ENCODE results near the gene GLRX2.
A peak's percentile ranks its signal among the peaks of the same experiment; 100 is the strongest.
"Not testable (repeated sequence)": the region's sequence is repeated elsewhere in the genome, so short reads cannot be mapped to it uniquely, and the experiment has no call there.

Gene GLRX2, protein sequence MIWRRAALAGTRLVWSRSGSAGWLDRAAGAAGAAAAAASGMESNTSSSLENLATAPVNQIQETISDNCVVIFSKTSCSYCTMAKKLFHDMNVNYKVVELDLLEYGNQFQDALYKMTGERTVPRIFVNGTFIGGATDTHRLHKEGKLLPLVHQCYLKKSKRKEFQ

DNA sequence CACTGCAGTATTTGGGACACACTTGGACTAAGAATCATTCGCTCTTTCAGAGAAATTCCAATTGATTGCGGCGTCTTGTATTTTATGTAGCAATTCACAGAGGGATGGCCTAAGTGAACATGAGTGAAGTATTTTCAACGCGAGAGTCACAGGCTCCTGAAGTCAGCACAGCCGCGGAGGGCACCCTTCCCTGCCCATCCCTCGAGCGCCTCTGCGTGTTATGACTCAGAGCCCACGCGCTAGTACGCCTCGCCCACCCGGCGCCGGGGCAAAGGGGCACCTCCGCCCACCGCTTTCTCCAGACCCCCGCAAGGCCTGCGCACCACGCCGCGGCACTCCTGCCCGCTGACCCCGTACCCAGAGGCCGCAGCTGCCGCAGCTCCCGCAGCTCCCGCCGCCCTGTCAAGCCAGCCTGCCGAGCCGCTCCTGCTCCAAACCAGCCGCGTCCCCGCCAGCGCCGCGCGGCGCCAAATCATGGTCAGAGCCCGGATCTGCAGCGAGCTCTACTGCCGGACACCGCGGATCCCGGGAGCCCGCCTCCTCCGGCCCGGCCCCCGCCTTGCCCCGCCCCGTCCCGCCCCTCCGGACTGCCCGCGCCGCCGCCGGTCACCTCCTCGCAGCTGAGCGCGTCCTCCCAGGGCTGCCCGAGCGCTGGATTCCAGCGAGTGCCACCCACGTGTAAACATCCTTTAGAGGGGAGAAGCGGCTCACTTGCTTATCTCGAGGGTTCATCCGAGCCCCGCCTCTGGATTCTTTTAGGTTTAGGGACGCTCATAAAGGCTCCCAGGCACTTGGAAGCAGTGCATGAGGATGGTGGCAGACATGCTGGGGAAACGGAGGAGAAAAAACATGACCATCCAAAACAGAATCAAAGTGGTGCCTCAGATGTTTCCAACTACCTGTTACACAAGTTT, at the start of gene GLRX2:
TSS of gene GLRX2 (minus strand) at position 508 of the 914 bp plus-strand sequence. CDS start at position 476, 32 bp downstream.
- DNase-seq, result no peak

DNA sequence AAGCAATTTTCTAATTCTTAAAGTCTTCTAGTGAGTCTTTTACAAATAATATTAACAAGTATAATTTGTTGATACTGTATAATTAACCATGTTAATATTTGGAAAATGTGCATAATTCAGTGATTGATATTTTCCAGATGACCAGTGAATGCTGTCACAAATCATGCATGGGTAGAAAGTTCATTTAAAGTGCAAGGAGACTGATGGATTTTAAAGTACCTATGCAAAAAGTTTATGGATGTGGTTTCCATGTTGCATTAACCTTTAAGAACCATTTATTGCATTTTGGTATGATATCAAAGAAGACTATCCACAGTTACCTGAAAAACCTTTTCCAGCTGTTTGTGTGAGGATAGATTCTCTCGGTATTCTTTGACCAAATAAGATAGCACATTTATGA, 39.8 kb upstream of the GLRX2 start:
- no peak for DNase-seq

DNA sequence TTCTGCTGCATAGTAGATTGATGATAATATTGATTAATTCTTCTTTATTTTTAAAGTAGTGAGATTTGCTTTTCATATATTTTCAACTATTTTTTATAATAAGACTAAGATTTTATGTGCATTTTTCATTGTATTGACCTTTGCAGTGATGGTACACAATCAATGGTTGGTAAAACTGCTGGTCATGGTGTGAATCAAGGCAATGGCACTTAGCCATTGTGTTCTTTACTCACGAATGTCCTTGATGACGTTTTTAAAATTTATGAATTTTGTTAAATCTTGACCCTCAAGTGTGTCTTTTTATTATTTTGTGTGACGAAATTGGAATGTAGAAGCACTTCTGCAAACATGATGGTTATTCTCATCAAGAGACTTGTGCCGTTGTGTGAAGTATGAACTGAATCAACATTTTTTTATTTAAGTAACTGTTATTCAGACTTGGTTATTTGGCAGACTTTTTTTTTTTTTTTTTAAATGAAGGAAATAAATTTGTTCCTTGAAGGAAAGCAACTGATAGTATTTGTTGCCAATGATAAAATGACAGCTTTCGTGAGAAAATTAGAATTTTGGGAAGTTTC, 39.2 kb upstream of the GLRX2 start:
- DNase-seq, result no peak

DNA sequence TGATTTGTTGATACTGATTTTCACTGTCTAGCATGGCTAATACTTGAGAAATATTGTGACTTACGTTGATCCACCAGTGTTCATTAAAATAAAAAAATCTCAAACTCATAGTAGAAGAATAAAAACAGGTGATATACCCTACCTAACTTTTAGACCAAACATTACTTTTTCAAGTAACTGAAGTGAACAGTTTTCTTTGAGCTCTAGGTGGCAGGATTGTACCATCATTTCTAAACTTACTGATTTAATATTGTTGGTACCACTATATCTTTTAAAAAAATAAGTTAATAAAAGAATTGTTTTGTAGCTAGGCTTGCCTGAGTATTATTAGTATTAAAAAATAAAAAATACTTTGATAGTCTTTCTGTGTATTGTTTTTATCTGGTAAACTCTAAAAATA, 38.1 kb upstream of the GLRX2 start:
- no peak for DNase-seq

DNA sequence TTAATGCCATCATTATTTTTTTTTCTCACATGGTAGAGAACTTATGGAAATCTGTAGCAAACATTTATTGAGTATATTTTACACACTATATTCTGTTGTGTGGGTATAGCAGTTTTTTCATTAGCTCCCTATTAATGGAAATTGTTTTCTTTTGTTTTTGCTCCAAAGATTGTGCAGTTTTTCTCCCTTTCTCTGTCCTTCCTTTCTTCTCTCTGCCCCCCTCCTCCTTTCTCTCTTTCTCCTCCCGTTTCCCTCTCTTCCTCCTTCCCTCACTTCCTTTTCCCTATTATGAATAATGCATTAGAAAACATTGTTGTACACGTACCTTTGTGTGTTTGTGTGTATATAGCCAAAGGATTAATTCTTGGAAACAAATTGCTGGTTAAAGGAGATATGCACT, 37.2 kb upstream of the GLRX2 start:
- no peak for DNase-seq

DNA sequence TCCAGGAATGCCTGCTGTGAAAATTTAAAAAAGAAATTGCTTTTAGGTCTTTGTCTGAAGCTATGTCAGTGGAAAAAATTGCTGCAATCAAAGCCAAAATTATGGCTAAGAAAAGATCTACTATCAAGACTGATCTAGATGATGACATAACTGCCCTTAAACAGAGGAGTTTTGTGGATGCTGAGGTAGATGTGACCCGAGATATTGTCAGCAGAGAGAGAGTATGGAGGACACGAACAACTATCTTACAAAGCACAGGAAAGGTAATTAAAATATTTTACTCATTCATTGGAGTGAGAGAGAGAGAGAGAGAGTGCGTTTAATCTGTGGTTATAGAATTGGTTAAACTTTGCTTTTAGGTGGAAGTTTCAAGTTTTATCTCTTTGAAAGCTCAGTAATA, 36.6 kb upstream of the GLRX2 start:
- no peak for DNase-seq

DNA sequence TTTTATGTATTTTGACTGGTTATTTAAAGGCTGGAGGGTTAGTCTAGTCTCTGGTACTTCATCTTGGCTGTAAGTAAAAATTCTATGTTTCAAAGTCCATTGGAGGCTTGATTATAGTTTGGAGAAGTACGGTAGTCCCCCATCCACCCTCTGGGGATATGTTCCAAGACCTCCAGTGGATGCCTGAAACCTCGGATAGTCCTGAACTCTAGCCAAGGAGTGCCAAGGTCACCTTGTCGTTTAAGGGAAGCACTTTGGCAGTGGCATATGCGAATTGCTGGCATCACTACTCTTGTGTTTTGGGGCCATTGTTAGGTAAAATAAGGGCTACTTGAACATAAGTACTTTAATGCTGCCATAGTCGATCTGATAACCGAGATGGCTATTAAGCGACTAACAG, 35.0 kb upstream of the GLRX2 start:
- no peak for DNase-seq

DNA sequence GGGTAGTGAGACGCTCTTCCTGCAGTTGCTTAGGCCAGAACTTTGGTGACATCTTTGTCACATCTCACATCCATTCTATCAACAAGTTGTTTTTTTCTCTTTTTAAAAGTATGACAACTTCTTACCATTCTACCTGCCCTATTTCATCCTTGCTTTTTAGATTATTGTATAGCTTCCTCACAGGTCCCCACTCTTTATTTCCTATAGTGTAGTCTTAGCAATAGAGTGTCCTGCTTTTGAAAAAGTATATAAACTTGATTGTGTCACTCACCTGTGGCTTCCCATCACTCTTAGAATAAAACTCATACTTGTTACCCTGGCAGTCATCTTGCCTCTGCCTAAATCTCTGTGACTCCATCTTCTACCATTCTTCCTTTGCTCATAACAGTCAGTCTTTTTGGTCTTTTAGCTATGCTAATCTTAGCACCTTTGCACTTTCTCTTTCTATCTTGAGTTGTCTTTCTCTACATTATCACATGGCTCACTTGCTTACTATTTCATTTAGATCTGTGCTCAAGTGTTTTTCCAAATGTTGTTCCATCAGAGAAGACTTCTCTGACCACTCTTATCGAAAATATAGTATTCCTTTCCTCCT, 26.1 kb upstream of the GLRX2 start:
- DNase-seq, result no peak

DNA sequence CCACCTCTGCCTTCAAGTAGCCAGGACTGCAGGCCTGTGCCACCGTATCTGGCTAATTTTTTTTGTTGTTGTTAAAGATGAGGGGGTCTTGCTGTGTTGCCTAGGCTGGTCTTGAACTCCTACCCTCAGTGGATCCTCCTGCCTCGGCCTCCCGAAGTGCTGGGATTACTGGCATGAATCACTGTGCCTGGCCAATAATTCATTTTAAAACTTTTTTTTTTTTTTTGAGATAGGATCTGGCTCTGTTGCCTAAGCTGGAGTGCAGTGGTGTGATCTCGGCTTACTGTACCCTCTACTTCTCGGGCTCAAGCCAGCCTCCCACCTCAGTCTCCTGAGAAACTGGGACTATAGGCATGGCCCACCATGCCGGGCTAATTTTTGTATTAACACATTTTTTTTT, 20.2 kb upstream of the GLRX2 start:
- no peak for DNase-seq

DNA sequence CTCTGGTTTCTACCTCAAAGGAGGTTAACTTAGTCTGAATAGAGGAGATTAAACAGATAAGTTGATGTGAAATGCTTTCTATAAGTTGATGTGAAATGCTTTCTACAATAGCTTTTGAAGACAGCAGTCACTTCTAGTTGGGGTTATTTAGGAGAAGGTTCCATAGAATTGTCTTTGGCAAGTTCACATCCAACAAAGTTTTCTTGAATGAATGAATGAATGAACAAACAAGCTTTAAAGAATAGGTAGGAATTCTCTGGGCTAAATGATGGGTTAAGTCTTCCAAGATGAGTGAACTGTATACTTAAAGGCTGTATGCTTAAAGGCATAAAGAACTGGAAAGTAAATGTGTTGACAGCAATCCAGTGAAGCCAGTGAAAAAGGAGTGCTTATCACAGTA, 18.5 kb upstream of the GLRX2 start:
- no peak for DNase-seq

DNA sequence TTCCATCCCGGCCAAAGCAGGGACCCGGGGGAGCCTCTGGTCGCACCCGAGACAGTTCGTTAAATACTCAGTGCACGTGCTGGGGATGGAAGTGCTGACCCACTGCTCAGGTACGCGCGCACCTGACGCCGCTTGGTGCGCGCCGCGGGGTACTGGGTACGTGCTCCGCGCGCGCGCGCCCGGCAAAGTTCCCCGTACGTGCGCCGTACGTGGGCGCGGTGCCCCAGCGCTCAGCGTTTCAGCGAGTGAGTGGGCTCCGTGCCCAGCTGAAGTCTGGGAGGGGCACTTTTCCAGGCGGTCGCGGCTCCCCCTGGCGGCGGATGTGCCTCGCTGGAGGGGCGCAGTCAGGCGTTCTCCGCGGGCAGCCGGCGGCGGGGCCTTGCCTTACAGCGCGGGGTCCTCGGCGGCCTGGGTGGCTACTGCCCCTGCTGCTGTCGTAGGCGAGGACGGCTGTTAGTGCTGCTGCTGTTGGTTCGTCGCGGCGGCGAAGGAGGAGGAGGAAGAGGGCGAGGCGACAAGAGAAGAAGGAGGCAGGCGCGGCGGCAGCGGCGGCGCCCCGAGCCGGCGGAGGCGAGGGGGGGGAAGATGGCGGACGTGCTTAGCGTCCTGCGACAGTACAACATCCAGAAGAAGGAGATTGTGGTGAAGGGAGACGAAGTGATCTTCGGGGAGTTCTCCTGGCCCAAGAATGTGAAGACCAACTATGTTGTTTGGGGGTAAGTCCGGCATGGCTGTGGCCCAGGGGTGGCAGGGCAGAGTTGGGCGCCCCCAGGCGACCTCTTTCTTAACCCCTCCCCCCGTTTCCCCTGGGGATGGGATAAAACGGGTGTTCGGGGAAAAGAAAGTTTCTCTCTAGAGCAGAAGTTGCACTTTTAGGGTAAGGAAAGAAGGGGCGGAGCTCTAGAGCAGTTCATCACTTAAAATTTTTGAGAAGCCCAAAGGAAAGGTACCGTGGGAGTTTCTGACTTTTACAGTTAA, 16.7 kb upstream of the GLRX2 start, which contains the start of gene CDC73:
TSS of gene CDC73 (plus strand) at position 416 of the 978 bp plus-strand sequence. CDS start at position 586, 170 bp downstream.
- peak; percentile 82 for DNase-seq

DNA sequence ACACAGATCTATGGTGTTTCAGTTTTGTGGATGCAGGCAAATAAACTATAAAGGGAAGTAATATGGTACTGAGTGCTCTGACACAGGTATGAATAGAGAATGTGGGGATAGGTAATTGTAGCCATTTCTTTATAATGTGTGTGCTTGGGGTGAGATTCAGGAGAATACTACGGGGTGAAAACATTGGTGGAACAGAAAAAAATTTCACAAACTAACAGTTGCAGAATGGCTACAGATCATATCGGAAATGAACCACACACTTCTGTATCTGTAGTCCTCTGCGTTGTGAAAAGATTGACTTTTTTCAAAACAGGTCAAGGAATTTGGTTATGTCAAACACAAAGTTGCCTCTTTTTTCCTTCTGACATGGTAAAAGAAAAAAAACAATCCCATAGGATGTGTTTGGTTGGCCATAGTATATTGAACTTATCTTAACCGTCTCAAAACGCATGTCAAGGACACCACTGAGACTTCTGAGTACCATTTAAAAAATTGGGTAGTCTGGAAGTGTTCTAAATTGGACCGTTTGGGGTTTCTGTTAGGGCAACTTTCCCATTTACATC, 15.5 kb upstream of the GLRX2 start:
- DNase-seq, result no peak

DNA sequence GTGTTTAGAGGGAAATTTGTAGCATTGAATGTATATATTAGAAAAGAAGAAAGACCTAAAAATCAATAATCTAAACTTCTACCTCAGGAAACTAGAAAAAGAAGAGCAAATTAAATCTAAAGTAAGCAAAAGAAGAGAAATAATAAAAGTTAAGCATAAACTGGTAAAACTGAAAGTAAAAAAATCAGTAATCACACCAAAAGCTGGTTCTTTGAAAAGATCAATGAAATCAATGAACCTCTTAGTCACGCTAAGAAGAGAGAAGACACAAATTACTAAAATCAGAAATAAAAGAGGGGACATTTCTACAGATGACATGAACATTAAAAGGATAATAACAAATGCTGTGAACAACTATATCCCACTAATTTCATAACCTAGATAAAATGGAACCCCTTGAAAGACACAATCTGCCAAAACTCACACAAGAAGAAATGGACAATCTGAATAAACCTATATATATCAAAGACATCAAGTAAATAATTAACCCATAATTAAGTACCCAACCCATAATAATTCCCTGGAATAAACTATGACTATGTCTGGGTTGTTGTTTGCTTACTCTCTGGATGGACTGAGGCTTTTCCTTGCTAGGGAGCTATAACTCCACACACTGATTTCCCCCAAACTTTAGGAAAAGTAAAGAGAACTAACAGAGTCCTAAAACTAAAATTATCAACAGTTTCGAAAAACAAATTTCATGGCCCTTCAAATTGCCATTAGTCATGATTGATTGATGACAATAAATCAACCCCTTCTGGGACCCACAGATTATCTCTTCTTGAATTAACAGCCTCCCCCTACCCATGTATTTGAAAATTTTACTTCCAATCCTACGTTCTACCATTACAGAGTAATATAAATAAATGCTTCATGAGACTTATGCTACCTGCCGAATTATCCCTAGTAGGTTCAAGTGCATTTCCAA, 13.9 kb upstream of the GLRX2 start:
- DNase-seq, result no peak

DNA sequence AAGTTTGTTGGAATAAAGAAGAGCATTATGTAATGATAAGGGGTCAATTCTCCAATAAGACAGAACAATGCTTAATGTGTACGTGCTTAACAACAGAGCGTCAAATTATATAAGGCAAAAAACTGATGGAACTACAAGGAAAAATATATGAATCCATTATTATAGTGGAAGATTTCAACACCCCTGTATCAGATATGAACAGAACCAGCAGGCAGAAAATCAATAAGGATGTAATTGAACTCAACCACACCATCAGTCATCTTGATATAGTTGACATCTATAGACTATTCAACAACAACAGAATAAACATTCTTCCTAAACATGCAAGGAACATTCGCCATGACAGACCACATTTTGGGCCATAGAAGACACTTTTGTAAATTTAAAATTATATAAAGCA, 13.0 kb upstream of the GLRX2 start:
- DNase-seq, result no peak

DNA sequence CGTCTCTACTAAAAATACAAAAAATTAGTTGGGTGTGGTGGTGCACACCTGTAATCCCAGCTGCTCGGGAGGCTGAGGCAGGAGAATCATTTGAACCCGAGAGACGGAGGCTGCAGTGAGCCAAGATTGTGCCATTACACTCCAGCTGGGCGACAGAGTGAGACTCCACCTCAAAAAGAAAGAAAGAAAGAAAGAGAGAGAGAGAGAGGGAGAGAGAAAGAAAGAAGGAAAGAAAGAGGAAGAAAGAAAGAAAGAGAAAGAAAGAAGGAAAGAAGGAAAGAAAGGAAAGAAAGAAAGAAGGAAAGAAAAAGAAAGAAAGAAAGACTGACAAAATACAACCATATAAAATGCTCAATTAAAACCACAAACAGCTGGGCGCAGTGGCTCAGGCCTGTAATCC, 12.0 kb upstream of the GLRX2 start:
- not testable (repeated sequence) for DNase-seq

DNA sequence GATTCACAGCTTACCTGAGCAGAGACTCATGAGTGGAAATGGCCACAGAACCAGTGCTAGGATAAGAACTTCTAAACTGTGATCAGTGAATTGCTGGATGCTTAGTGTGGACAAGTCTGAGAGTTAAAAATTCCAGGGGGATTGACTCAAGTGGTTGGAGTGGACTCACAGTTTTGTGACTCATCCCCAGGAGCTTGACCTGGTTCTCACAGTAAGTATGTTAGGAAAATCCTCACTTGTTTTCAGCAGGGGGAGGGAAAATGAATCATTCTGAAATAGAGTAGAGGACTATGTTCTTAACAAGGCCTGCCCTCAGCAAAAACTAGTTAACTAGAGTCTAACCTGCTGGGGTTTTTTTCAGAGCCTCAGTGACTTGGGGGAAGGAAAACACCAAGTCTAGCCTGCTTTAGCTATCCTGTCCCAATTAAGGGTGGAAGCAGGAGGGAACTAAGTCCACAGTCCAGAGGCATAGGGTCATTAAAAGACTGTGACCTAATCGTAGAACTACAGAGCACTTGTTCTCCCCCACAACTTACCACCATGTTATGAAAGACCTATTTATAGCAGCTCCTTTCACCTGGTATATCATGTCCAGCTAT, 10.5 kb upstream of the GLRX2 start:
- DNase-seq, result no peak

DNA sequence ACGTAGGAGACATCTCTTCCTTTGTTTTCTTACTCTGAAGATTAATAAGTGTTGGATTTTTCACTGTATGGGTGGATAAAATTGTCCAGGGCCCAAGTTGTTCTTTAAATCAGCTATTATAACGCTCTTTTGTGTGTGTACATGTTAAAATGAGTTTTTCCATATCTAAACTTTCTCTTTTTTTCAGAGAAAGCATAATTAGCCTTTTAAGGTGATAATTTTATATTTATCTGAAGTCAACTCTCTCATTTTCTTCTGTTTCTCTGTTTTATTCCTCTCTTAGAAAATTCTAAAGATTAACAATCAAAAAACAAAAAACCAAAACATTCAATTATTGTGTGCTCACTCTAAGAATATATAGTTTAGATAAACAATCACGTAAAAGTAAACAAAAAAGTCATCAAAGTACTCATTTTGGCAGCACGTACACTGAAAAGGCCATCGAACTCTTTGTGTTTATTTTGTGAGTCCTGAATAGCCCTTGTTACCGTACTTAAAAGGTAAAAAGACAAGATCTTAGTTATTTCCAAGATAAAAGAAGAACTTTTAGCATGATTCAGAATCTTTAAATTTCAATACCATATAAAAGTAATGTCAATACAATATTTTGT, 9.4 kb upstream of the GLRX2 start:
- DNase-seq, result no peak

DNA sequence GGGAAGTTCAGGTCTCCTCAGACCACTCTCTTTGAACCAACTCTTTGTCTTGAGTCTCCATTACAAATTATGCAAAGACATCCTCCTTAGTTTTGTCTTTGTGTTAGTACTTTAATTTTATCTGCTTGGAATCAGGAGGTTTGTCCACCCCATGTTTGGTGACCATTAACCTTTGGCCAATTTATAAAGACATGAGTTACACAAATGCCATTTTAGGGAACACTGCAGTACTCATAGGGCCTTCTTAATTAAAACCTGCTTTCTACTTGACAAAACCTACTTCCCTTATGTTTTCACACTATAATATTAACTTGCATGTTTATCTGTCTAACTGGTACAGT, 8.7 kb upstream of the GLRX2 start:
- no peak for DNase-seq

DNA sequence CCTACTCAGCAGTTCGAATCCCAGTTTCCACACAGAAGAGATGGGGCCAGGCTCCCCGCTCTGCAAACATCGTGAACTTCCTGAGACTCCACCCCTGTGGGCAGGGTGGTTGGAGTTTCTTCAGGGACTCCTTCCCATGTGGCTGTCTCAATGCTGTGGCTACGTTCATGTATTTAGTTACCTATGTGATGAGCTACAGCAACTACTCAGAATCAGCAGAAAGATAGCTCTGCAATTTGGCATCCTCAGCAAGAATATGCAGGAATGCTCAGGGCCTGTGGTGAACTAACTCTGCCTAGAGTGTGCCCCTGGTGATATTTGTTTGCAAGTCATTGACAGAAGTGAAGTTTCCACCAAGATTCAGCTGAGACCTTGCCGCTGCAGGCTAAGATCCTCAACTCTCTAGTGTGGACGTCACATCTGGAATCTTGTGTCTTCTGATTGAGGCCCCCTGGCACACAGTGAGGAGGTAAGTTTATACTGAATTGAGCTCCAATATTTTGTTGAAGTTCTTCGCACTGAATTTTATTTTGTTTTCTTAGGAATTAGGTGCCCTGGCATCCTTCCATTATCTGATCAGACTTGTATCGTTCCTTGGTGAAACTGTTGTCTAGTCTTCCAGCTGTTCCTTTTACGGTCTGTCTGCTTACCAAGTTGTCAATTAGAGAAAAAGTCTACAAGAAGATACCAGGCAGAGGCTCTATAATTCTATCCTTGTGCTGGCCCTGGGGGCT, 8.2 kb upstream of the GLRX2 start:
- DNase-seq, result no peak
